SH-SY5Y (cell line): Measurements from ENCODE around the gene DLG2.

Experiments used
- GATA2 ChIP-seq: IDR thresholded peaks from 2 replicates; pipeline ENCODE4 v1.6.1; 2011; ENCODE audit warnings: mild to moderate bottlenecking, low read depth, low read length
- GATA3 ChIP-seq: IDR thresholded peaks from 2 replicates; pipeline ENCODE4 v1.6.1; 2011; ENCODE audit warnings: low read depth, mild to moderate bottlenecking, low read length, moderate library complexity

- TF ChIP-seq GATA2 (no peak), GATA3 (no peak)
Observed at GRCh38 chr11:85307366-85307765, 319.8 kb downstream of the DLG2 start.
